ENCODE data around the gene ADRA2B.
A peak's percentile ranks its signal among the peaks of the same experiment; 100 is the strongest.
"Not testable (repeated sequence)": the region's sequence is repeated elsewhere in the genome, so short reads cannot be mapped to it uniquely, and the experiment has no call there.

ADRA2B gene

DNA sequence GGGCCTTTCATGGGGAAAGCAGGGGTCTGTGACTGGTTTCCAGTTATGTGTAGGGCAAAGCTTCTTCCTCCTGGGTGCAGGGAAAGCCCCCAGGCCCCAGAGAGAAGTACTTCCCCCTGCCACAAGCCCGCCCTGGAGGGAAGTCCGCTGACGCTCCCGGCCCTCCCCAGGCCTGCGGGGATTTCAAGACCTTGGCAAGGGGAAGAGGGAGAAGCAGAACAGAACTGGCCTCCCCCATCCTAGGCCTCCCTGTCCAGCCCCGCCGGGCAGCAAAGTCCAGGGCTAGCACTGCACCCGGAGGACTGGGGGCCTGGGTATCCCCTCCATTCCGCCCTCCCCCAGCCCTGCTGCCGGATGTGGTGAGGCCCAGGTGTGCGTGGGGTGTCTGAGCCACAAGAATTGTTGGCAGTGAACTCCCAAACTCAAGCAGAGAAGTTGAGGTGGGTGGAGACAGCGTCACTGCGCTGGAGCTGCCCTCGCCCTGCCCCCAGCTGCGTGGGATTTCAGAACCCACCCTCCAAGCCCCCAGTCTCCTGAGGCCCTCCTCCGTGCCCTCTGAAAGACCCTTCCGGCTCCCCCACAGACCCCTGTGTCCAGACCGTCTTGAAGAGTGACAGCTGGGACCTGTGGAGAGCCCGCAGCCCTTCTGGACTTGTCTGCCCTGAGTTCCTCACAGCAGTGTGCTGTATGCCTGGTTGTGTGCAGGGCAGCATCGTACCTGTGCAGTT lies 29.9 kb upstream of the ADRA2B start:
- TF ChIP-seq GATA1 (IDR thresholded peaks at IDR 0.05; ENCODE audit: low read depth, low read length) (no peak), POLR2A (IDR thresholded peaks at IDR 0.05; ENCODE audit: low read length) (no peak)
- DNase-seq: peak; percentile 36 to 41

DNA sequence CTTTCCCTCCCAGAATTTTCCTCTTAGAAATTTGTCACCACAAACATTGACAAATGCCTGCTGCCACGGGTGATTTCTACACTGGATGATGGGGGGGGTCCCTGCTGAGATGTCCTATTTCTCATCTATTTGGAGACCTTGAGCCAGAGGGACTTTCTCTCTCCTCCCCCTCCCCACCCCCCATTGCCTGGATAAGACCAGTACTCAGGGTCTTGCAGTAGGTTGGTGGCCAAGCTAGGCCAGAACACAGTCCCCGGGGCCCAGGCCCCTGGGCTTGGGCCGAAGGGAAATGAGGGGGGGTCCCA lies 29.4 kb upstream of the ADRA2B start:
- no peak for DNase-seq

DNA sequence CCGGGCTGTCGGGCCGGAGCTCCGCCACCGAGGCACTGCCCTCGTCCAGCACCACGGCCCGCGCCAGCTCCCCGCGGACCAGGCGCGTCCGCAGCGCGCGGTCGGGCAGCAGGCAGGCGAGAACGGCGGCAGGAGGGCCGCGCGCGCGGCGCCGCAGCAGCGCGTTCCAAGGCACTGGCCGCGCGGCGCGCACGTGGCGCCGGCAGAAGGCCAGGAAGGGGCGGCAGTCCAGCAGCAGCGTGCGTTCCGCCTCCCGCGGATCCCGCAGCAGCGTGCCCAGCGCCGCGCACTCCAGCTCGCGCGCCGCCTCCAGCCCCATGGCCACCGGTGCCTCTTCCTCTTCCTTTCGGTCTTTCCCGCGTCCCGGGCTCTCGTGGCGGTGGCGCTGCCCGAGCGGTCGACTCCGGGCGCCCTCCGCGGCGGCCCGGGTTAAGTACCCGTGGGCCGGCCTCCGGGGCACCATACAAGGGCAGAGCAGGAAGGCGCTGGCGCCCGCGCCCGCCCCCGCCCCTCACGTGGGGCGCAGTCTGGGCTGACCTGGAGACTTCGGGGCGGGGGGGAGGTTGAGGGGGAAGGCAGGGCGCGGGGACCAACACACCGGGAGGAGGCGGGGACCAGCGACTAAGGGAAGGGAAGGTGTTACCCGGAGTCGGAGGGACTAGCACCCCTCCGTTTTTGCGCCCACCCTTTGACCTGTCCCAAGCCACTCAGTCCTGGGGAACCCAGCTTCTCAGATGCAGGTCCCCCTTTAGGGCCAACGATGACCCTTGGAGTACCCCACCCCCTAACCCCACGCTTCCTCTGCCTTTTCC lies 28.9 kb upstream of the ADRA2B start, which contains the start of gene DUSP2:
Gene DUSP2, minus strand, starts transcription at position 405 of the 812 bp plus-strand sequence. Its CDS starts 86 bp downstream, at position 319.
- TF ChIP-seq GATA1 (IDR thresholded peaks at IDR 0.05; ENCODE audit: low read depth, low read length): no peak
- TF ChIP-seq POLR2A (IDR thresholded peaks at IDR 0.05; ENCODE audit: low read length): peak; percentile 86
- peak; percentile 83 to 85 for DNase-seq

More for the DNA sequence above, 29.4 kb upstream of the ADRA2B start:
- TF ChIP-seq GATA1 (IDR thresholded peaks at IDR 0.05; ENCODE audit: low read depth, low read length): no peak

DNA sequence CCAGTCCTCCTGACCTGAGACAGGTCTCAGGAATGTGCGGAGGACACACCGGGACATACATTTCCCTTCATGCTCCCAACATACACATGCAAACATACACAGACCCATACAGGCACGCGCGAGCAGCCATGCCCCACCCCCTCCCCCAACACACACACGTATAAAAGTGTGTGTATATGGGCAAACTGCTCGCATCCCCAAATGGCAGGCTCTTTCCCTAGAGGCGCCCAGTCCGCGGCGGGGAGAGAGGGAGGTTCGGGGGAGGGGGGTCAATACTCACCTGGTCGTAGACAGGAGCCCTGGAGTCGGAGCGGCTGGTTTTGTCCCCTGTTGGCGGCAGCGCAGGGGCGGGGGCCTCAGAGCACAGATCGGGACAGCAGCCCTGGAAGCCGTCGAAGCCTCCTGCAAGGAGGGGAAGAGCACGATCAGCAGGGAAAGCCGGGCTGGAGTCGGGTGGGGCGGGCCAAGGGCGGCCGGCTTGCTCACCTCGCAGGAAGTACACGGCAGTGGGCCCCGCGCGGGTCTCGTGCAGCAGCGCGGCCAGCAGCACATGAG lies 28.2 kb upstream of the ADRA2B start:
- peak; percentile 44 to 49 for DNase-seq
- TF ChIP-seq GATA1 (IDR thresholded peaks at IDR 0.05; ENCODE audit: low read depth, low read length) (no peak), POLR2A (IDR thresholded peaks at IDR 0.05; ENCODE audit: low read length) (no peak)

DNA sequence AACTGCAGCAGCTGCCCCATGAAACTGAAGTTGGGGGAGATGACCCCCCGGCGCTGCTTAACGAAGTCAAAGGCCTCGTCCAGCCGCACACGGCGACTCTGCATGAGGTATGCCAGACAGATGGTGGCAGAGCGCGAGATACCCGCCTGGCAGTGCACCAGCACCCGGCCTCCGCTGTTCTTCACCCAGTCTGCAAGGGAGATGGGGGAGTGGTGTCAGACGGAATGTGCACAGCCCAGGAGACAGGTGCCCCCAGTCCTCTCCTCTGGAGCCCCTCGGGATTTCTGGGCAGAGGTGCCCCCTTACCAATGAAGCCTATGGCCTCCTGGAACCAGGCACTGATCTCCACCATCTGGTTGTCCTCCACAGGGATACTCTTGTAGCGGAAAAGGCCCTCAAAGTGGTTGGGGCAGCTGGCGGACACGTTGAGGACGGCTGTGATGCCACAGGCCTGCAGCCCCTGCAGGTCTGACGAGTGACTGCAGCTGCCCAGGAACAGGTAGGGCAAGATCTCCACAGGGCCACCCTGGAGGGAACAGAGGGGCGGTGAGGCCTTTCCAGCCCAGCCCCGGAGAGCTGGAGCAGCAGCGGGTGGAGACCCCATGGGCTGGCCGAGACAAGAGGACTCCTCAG lies 27.6 kb upstream of the ADRA2B start:
- DNase-seq: peak; percentile 34
- no peak for TF ChIP-seq GATA1 (IDR thresholded peaks at IDR 0.05; ENCODE audit: low read depth, low read length)
- TF ChIP-seq POLR2A (IDR thresholded peaks at IDR 0.05; ENCODE audit: low read length): no peak

DNA sequence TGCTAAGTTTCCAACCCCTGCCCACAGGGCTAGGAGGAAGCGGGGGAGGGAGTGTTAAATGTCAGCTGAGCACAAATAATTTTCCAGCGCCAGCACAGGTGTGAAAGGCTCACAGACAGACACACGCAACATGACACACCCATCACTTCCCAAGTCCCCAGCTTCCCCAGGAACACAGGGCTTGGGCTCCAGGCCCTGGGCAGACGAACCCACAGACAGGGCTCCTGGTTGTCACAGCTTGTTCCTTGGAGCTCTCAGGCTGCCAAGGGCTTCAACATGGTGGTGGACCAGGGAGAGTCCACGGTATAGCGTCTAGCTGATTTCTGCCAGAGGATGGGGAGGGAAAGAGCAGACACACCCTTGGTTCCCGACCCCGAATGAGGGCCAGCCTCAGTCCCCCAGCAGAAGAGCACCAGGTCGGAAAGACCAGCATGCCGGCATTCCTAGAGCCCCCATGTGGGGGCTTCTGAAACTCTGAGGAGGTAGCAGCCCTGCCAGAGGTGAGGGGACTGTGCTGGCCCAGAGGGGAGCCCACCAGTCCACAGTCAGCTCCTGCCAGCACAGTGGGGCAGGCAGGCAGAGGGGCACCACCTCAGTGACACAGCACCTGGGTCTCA lies 27.0 kb upstream of the ADRA2B start:
- TF ChIP-seq POLR2A (IDR thresholded peaks at IDR 0.05; ENCODE audit: low read length): no peak
- TF ChIP-seq GATA1 (IDR thresholded peaks at IDR 0.05; ENCODE audit: low read depth, low read length): no peak
- DNase-seq: no peak

DNA sequence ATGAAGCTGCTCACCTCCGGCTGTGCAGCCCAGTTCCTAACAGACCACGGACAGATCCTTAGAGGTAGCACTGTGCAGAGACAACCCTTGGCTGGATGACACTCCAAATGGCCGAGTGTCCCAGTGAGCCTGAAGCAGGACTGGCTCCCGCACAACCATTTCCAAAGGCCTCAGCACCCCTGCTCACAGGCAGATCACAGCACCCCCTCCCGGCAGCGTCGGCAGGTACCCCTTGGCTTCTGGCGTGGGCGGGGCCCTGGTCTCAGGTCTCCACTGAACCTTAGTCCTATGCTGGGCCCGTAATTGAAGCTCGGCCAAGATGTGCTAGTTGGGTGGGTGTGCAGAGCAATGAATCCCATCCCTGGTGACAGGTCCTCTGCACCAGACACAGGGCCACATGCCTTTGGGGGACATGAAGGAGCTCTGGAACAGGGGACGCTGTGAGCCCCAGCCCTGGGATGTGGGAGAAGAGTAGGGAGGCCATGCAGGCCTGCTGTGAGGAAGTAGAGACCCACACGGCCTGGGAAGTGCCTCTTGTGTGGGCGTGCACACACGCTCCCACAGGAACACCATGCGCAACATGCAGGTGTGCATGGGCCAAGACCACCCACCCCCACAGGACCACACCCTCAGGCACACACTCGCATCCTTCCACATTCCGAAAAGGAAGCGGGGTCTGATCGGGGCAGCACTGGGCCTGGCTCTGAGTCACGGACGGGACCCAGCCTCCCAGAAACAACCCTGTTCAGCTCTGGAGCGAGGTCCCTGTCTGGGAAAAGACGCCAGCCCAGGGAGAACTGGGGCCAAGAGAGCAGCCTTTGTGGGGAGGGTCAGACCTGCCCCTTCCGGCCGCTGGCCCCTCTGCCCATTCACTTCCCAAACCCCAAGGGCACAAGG lies 26.1 kb upstream of the ADRA2B start:
- no peak for DNase-seq
- TF ChIP-seq GATA1 (IDR thresholded peaks at IDR 0.05; ENCODE audit: low read depth, low read length) (no peak), POLR2A (IDR thresholded peaks at IDR 0.05; ENCODE audit: low read length) (peak; percentile 53)

DNA sequence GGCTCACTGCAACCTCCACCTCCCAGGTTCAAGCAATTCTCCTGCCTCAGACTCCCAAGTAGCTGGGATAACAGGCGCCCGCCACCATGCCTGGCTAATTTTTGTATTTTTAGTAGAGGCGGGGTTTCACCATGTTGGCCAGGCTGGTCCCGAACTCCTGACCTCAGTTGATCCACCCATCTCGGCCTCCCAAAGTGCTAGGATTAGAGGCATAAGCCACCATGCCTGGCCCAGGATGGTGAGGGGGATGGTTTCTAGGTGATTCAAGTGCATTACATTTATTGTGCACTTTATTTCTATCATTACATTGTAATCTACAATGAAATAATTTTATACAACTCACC lies 25.2 kb upstream of the ADRA2B start:
- not testable (repeated sequence) for DNase-seq

DNA sequence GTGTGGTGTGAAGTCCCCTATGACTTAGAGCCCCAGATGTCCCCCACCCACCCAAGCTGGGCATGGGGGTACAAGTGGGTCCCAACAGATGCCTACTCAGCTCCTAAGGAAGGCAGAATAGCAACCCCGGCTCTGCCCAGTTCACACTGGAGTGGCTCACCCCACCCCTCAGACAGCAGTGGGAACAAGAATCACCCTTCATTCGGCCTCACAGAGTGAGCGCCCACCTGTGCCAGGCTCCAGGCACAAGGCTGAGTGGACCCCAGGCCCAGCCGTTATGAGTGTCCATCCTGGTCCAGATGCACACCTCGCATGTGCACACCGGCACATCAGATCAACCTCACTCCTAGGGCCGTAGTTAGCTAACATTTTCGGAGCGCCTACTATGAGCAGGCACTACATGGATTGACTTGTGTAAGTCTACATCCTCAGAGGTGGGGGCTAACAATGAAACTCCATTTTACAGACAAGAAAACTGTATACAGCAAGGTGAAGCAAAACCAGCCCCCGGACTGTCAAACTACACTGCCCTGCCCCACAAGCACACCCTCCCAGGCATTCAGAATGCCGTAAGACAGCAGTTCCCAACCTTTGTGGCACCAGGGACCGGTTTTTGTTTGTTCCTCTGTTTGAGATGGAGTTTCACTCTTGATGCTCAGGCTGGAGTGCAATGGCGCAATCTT lies 24.7 kb upstream of the ADRA2B start:
- TF ChIP-seq GATA1 (IDR thresholded peaks at IDR 0.05; ENCODE audit: low read depth, low read length) (no peak), POLR2A (IDR thresholded peaks at IDR 0.05; ENCODE audit: low read length) (no peak)
- DNase-seq: no peak

DNA sequence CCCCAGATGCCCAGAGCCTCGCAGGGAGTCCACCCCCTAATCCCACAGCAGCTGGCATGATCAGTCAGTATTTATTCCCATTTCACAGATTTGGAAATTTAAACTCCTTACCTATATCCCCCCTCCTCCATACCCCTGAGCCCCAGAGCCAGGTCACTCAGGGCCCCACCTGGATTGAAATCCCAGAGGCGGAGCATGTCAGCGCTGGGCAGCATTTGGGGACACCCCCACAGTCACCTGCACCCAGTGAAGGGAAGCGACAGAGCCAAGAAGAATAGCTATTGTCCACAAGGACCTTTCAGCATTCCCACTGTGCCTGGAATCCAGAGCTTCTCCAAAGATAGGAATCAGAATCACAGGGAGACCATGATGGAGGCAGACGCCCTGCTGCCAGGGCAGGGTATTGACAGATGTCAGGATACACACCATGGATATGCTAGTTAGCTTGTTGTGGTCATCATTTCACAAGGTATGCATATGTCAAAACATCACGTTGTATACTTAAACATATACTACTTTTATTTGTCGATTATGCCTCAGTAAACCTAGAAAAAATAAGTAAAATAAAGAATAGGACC lies 22.9 kb upstream of the ADRA2B start:
- TF ChIP-seq POLR2A (IDR thresholded peaks at IDR 0.05; ENCODE audit: low read length) (no peak), GATA1 (IDR thresholded peaks at IDR 0.05; ENCODE audit: low read depth, low read length) (no peak)
- no peak for DNase-seq

DNA sequence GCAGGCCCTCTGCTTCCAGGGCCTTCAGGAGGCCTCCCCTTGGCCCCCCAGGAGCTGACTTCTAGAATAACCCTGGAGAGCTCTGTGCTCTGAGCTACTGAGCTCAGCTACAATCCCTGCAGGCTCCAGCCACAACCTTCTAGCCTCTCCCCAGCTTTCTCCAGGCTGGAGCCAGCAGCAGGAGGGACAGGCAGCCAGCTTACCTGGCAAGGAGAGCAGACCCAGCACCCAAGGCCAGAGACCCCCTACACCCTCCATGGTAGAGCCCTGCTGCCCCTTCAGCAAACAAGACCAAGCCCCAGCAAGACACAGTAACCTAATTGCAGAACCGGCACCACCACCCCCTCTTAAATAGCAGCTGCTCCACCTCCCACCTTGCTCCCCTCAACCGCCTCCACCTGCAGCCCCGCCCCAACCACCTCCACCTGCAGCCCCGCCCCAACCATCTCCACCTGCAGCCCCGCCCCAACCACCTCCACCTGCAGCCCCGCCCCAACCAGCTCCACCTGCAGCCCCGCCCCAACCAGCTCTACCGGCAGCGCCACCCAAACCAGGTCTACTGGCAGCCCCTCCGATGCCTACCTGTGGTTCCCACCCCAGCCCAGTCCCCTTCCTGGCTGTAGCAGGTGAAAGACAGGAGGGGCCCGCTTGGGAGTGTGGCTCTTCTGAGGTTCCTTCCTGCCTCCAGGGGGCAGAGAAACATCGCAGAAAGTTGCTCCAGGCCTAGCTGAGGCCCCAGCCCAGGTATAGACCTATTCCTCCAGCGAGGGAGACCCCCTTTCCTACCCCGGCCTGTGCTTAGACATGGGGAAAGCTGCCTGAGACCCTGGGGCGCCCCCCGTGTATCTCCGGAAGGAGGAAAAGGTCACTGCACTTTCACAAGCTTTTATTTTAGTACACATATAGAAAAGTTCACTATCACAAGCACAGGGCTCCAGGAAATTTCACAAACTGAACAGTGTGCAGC lies 22.1 kb upstream of the ADRA2B start, which contains the start of gene ASTL:
Gene ASTL, minus strand, starts transcription at position 324 of the 967 bp plus-strand sequence. Its CDS starts 66 bp downstream, at position 258.
- no peak for TF ChIP-seq POLR2A (IDR thresholded peaks at IDR 0.05; ENCODE audit: low read length)
- TF ChIP-seq GATA1 (IDR thresholded peaks at IDR 0.05; ENCODE audit: low read depth, low read length): no peak
- DNase-seq: peak; percentile 57 to 80

Data from erythroblast (primary cell).